HFFc6 (cell line): Measurements from ENCODE around the gene C1orf21. TPM values are rescaled to one million over a fixed set of nuclear protein-coding genes. Genes with fewer than 3 reads are reported as not detected.

Source experiments
- DNase-seq: peaks from one replicate; pipeline ENCODE4 v3.0.0-alpha.2; 2018
- H3K27ac Mint-ChIP-seq: 2 replicates; pipeline ENCODE4 v1.8.0; 2020; ENCODE audit warnings: mild to moderate bottlenecking, mixed read lengths
- H3K27me3 Mint-ChIP-seq: 2 replicates; pipeline ENCODE4 v1.8.0; 2021; ENCODE audit warnings: mild to moderate bottlenecking, moderate library complexity, mixed read lengths; ENCODE audit not compliant: insufficient read depth
- H3K36me3 Mint-ChIP-seq: 2 replicates; pipeline ENCODE4 v1.8.0; 2021; ENCODE audit warnings: low read depth, mixed read lengths
- H3K4me1 Mint-ChIP-seq: 2 replicates; pipeline ENCODE4 v1.8.0; 2020; ENCODE audit warnings: low read depth, mixed read lengths
- H3K4me3 Mint-ChIP-seq: 2 replicates; pipeline ENCODE4 v1.8.0; 2020; ENCODE audit warnings: mild to moderate bottlenecking, moderate library complexity, mixed read lengths
- H3K9me3 Mint-ChIP-seq: 2 replicates; pipeline ENCODE4 v1.8.0; 2020; ENCODE audit warnings: mild to moderate bottlenecking, mixed read lengths
- CTCF ChIP-seq: fragments of 200-600 bp; sonication (generic); IDR thresholded peaks from 2 replicates; pipeline ENCODE4 v1.5.0; 2021; ENCODE audit warnings: antibody characterized with exemption, mild to moderate bottlenecking
- total RNA-seq, 6 experiments: library from RNA; stranded (reverse); fragmentation: NEBNext Ultra II Directional; extraction: Animal tissue kit (Norgen Biotek cat#: 25700); gene quantifications; 2 replicates in 1 of 6; 3 replicates in 5 of 6; pipeline ENCODE4 v1.2.3, GENCODE V29; 2021

C1orf21 gene
- total RNA-seq, 6 experiments from 2014 or later = 4.0 to 10.2 (median 8.5) TPM

- H3K36me3 Mint-ChIP-seq = no peaks in the 10 kb centered on the region
- no peak for DNase-seq
- no peak overlapping the region for H3K4me3 Mint-ChIP-seq
- no peaks in the 10 kb centered on the region for H3K9me3 Mint-ChIP-seq
- H3K27me3 Mint-ChIP-seq = no peaks in the 10 kb centered on the region
- no peak for TF ChIP-seq CTCF
- no peak overlapping the region for H3K27ac Mint-ChIP-seq
- H3K4me1 Mint-ChIP-seq = peaks cover 31% of the 10 kb centered on the region
Observed at GRCh38 chr1:184405801-184406142, 18.9 kb downstream of the C1orf21 start.

- Mint-ChIP-seq H3K36me3 (no peaks in the 10 kb centered on the region), H3K27me3 (no peaks in the 10 kb centered on the region), H3K9me3 (no peaks in the 10 kb centered on the region), H3K27ac (no peak overlapping the region), H3K4me1 (peaks cover 31% of the 10 kb centered on the region), H3K4me3 (no peak overlapping the region)
- no peak for TF ChIP-seq CTCF
- DNase-seq = no peak
Observed at GRCh38 chr1:184406479-184406878, 19.6 kb downstream of the C1orf21 start.

- H3K27ac Mint-ChIP-seq = no peak overlapping the region
- peaks cover 31% of the 10 kb centered on the region for H3K4me1 Mint-ChIP-seq
- no peak for TF ChIP-seq CTCF
- no peak overlapping the region for H3K4me3 Mint-ChIP-seq
- H3K9me3 Mint-ChIP-seq = no peaks in the 10 kb centered on the region
- H3K36me3 Mint-ChIP-seq = no peaks in the 10 kb centered on the region
- DNase-seq = no peak
- no peaks in the 10 kb centered on the region for H3K27me3 Mint-ChIP-seq
Observed at GRCh38 chr1:184407816-184408510, 21.1 kb downstream of the C1orf21 start.

GRCh38 chr1:184408580-184408979 lies 21.8 kb downstream of the C1orf21 start:
- no peaks in the 10 kb centered on the region for H3K27me3 Mint-ChIP-seq
- TF ChIP-seq CTCF = no peak
- H3K4me3 Mint-ChIP-seq = no peak overlapping the region
- no peaks in the 10 kb centered on the region for H3K9me3 Mint-ChIP-seq
- H3K27ac Mint-ChIP-seq = no peak overlapping the region
- H3K36me3 Mint-ChIP-seq = no peaks in the 10 kb centered on the region; the same call in 1 of the 2 replicates
- DNase-seq = no peak
- peaks cover 31% of the 10 kb centered on the region for H3K4me1 Mint-ChIP-seq

- no peaks in the 10 kb centered on the region; the same call in 1 of the 2 replicates for H3K36me3 Mint-ChIP-seq
- DNase-seq = no peak
- H3K4me1 Mint-ChIP-seq = peaks cover 31% of the 10 kb centered on the region
- no peaks in the 10 kb centered on the region for H3K9me3 Mint-ChIP-seq
- H3K27me3 Mint-ChIP-seq = no peaks in the 10 kb centered on the region
- TF ChIP-seq CTCF = no peak
- H3K4me3 Mint-ChIP-seq = no peak overlapping the region
- no peak overlapping the region for H3K27ac Mint-ChIP-seq
Observed at GRCh38 chr1:184409011-184409410, 22.2 kb downstream of the C1orf21 start.
